ENCODE data around the gene XPOT. TPM values are rescaled to one million over a fixed set of nuclear protein-coding genes. Genes with fewer than 3 reads are reported as not detected.
A peak's percentile ranks its signal among the peaks of the same experiment; 100 is the strongest.

XPOT gene
- polyA plus RNA-seq, 1 experiment: 183 TPM

GRCh38 chr12:64392221-64392620 lies 12.0 kb upstream of the XPOT start:
- CTCF ChIA-PET: interaction anchor here (0.7 kb wide), 1 partner anchor 566 kb away, joined by 4 read pairs; no protein-coding TSS in a partner anchor
- TF ChIP-seq CTCF (IDR thresholded peaks at IDR 0.05; ENCODE audit: low read depth, low read length): peak; percentile 45
- H3K27ac ChIP-seq (ENCODE audit: low read depth, low read length): no peak overlapping the region
- peak; percentile 10 for DNase-seq (ENCODE audit: low read depth, low spot score)
- H3K9me3 ChIP-seq (ENCODE audit: control insufficient read depth, insufficient read depth, low read length): no peaks in the 10 kb centered on the region; the same call in 1 of the 2 replicates
- no peaks in the 10 kb centered on the region for H3K27me3 ChIP-seq (ENCODE audit: control insufficient read depth, insufficient read depth, low read length)
- POLR2A ChIA-PET: no interaction called here
- H3K4me3 ChIP-seq (ENCODE audit: low read depth, low read length): no peak overlapping the region

- ChIA-PET POLR2A (no interaction called here), CTCF (no interaction called here)
- Histone ChIP-seq H3K4me3 (ENCODE audit: low read depth, low read length) (no peak overlapping the region), H3K9me3 (ENCODE audit: control insufficient read depth, insufficient read depth, low read length) (no peaks in the 10 kb centered on the region), H3K27ac (ENCODE audit: low read depth, low read length) (no peak overlapping the region), H3K27me3 (ENCODE audit: control insufficient read depth, insufficient read depth, low read length) (no peaks in the 10 kb centered on the region)
- DNase-seq (ENCODE audit: low read depth, low spot score): no peak
- no peak for TF ChIP-seq CTCF (IDR thresholded peaks at IDR 0.05; ENCODE audit: low read depth, low read length)
Measured at GRCh38 chr12:64395739-64396138, 8.5 kb upstream of the XPOT start.

- H3K9me3 ChIP-seq (ENCODE audit: control insufficient read depth, insufficient read depth, low read length): no peaks in the 10 kb centered on the region; the same call in 1 of the 2 replicates
- TF ChIP-seq CTCF (IDR thresholded peaks at IDR 0.05; ENCODE audit: low read depth, low read length): no peak
- H3K27ac ChIP-seq (ENCODE audit: low read depth, low read length): no peak overlapping the region
- ChIA-PET CTCF (no interaction called here), POLR2A (no interaction called here)
- peak; percentile 10 for DNase-seq (ENCODE audit: low read depth, low spot score)
- H3K27me3 ChIP-seq (ENCODE audit: control insufficient read depth, insufficient read depth, low read length): no peaks in the 10 kb centered on the region
- H3K4me3 ChIP-seq (ENCODE audit: low read depth, low read length): no peak overlapping the region
Measured at GRCh38 chr12:64400041-64400440, 4.2 kb upstream of the XPOT start.

- no peak for TF ChIP-seq CTCF (IDR thresholded peaks at IDR 0.05; ENCODE audit: low read depth, low read length)
- H3K27me3 ChIP-seq (ENCODE audit: control insufficient read depth, insufficient read depth, low read length): no peaks in the 10 kb centered on the region
- ChIA-PET CTCF (no interaction called here), POLR2A (no interaction called here)
- H3K27ac ChIP-seq (ENCODE audit: low read depth, low read length): no peak overlapping the region
- no peak overlapping the region for H3K4me3 ChIP-seq (ENCODE audit: low read depth, low read length)
- H3K9me3 ChIP-seq (ENCODE audit: control insufficient read depth, insufficient read depth, low read length): peaks cover 12% of the 10 kb centered on the region; the same call in 1 of the 2 replicates
- DNase-seq (ENCODE audit: low read depth, low spot score): no peak
Measured at GRCh38 chr12:64402181-64402580, 2.0 kb upstream of the XPOT start.

- CTCF ChIA-PET: interaction anchor here (0.6 kb wide), 1 partner anchor 18 kb away, joined by 3 read pairs; no protein-coding TSS in a partner anchor
- DNase-seq (ENCODE audit: low read depth, low spot score): peak; percentile 83
- Histone ChIP-seq H3K4me3 (ENCODE audit: low read depth, low read length) (peak overlapping the region; percentile 97), H3K27ac (ENCODE audit: low read depth, low read length) (peak overlapping the region; percentile 100), H3K27me3 (ENCODE audit: control insufficient read depth, insufficient read depth, low read length) (no peaks in the 10 kb centered on the region), H3K9me3 (ENCODE audit: control insufficient read depth, insufficient read depth, low read length) (peaks cover 12% of the 10 kb centered on the region; the same call in 1 of the 2 replicates)
- TF ChIP-seq CTCF (IDR thresholded peaks at IDR 0.05; ENCODE audit: low read depth, low read length): no peak
- POLR2A ChIA-PET: interaction anchor here (0.9 to 1.6 kb wide), 4 partner anchors 14 to 582 kb away, joined by 3 to 6 read pairs (median 4); partner anchors contain the start of gene C12orf56
Measured at GRCh38 chr12:64404470-64405256, 471 bp downstream of the XPOT start.

All from AG04450 (cell line).